GM19438 (cell line): Measurements from ENCODE around the gene RHEBL1.

Experiments
- ATAC-seq: cut with Tn5 transposase; IDR thresholded peaks from one replicate; pipeline ENCODE4 v1.9.1; 2021; ENCODE audit warnings: low read depth; ENCODE audit not compliant: unreplicated experiment

RHEBL1 gene

DNA sequence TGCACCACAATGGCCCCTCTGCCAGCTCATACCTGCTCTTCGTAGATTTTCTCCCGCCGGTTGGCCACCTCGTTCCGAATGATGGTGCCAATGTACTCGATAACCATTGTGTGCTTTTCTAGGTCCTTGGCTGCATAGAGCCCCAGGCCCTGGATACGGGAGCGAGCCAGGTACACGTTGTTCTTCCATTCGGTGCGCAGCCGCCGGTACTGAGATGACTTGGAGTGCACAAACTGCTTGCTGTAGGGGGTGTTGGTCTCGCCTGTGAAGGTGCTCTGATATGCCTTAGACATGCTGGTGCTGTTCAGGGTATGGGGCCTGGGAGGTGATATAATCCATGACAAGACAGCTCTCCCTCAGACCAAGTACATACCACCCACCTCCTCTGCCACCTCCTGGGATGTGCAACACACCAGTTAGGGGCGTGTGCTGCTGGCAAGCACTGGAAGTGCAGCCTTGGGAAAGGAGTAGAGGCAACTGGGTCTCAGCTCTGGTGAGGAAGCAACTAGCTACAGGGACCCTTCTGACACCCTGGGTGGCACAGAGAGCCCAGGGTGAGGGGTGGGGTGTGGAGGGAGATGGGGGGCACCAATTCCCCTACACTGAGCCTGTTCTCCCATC, 47.1 kb downstream of the RHEBL1 start:
- no peak for ATAC-seq

DNA sequence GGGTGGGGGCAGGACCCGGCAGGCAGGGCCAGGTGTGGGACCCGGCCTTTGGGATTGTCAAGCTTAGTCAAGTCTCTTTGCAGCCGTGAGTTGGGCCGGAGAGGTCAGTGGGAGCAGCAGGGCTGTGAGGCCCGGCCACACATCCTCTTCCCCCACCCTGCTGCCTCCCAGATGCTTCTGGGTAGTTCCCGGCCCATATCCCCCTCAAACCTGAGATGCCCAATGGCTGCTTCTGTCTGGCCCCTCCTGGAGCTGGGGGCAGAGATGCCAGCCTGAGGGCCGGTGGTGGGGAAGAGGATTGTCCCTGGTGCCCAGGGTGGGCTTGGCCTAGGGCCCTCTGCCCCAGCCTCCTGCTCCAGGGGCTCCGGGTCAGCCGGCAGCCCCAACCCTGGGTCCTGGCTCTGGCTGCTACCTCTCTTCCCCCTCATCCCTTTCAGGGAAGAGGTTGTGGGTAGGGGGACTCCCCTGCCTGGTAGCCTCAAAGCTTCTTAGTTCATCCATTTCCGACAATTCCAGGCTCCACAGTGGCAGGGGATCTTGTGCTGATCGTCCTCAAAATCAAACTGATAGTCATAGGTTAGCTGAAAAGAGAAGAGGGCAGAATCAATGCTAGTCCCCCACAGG, 48.4 kb downstream of the RHEBL1 start:
- no peak for ATAC-seq

DNA sequence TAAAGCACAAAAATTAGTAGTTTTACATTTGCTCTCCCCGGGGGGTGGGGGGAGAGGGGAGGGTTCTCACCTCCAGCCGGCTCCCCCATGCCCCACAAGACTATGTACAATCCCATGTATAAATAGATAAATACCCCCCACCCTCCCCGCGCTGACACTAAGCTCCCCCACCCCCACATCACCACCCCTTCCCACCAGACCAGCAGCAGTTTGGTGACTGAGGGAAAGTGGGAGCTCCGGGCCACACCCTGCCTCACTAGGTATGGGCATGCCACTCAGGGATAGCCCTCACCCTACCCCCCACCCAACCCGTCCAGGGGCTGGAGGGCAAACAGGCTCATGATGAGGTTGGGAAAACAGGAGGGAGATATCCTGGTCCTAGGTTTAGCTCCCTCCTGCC, 49.3 kb downstream of the RHEBL1 start:
- ATAC-seq: no peak

DNA sequence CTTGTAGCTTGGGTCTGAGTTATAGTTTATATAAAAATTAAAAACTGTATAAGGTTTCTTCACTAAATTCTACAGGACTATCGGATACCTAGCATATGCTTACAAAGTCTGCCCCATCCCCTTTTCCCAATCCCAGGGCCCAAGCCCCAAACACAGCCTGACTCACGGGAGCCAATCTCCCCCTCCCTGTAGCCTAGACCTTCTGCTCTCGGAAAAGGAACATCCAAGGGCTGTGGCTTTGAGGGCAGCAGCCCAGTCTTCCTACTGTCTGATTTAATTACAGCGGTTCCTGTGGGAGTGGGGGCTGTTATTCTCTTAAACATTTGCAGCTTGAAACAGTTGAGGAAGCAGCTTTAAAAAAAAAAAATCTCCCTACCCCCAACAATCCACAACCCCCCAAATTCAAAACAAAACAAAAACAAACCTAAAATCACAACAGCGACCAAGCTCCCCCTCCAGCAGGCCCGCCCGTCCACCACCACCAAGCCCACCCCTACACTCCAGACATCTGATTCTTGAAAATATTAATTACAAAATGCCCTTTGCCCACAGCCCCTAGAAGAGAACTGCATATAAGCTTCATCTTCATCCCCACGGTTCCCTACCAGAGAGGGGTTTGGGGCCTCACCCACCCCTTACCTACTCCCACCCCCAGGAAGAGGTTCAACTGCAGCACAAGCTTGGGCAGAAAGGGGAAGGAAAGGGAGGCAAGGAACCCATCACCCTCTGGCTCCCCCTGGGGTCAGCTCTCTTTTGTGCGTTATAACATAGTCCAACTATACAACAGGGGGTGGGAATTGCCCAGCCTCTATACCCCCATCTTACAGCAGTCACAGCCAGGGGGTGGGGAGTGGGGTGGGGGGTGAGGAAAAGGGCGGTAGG, 50.1 kb downstream of the RHEBL1 start:
- ATAC-seq: no peak

DNA sequence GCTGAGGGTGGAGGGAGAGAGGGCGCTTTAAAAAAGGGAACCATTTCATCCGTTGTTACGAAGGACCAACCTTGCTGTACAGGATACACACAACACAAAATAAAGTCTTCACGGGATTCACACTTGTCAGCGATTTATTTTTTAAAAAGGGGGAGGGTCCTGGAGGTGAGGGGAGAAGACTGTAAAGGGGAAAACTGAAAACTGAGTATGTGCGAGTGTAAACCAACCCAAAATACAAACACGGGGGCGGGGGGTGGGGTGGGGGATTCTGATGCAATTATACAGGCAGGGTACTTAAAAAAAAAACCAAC, 50.7 kb downstream of the RHEBL1 start:
- ATAC-seq: no peak

DNA sequence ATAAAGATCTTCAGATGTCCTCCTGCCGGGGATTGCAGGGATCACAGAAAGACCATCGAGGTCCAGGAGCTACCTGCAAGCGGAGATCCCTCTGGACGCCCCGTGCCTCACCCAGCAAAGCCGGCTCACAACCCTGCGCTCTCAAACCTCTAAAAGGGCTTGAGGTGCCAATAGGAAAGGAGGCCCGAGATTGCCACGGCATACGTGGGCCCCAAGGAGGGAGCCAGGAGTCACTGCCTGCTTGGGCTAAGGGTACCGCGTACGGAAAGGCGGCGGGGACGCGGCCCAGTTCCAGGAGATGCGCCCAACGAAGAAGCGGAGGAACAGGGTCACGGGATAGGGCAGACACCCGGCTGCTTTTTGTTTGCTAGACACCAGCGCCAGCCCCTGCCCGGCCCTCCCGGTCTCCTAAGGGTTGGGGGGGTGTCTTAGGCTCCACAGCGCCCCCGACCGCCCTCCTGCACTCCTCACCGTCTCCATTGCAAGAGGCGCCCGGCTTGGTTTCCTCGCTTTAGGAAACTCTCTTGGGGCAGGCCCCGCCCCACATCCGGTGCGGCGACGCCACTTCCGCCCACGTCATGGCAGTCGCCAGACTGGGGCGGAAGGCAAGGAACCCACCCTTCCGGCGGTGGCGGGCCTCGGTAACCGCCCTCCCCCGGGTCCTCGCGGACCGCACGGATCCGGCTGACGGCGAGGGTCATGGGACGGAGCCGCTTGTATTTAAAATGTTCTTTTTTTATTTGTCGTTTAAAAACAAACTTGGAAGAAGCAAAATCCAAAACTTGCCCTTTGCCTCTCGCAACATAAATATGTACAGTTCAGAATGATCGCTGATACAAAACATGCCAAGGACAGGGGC, 51.3 kb downstream of the RHEBL1 start, which contains the start of gene PRKAG1:
Gene PRKAG1, minus strand, starts transcription at position 516 of the 859 bp plus-strand sequence. Its CDS starts 36 bp downstream, at position 480.
- peak; percentile 85 for ATAC-seq

DNA sequence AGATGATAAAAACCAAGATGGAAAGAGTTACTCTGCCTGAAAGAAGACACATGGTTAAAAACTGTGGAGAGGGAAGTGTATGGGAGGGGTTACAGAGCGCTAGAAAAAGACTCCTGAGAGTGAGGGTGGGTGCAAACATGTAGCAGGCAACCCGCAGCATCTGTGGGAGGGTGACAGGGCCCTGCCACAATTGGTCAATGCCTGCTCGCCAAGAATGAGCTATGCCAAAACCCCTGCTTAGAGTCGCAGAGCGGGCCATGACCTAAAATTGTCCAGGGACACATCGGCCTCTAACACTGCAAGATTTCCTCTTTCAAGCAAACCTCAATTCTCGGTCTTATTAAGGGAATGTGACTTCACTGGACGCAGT, 51.9 kb downstream of the RHEBL1 start:
- peak; percentile 16 for ATAC-seq

DNA sequence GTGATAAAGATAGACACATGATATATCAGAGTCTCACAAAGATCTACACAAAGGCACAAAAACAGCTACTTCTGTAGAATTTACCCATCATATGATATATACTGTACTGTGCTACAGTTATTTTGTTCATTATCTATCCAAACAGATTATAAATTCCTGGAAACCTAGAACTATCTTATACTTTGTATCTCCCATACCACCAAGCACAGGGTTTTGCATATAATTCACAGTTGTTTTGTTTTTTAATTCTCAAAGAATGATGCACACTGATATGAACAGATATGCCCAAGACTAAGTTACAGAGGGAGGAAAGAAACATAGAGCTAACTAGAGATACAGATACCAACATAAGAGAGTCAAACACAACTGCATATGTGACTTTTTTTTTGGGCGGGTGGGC, 54.6 kb downstream of the RHEBL1 start:
- ATAC-seq: no peak
